ENCODE measurements around the gene DMRT3. TPM values are rescaled to one million over a fixed set of nuclear protein-coding genes. Genes with fewer than 3 reads are reported as not detected.
A peak's percentile ranks its signal among the peaks of the same experiment; 100 is the strongest.

DMRT3 gene
- total and polyA plus RNA-seq, 10 of the 15 experiments (the other 5 are each of a cell fraction or from before 2014, with no cell fraction given): 0.06 to 0.11 TPM; not detected in 8

DNA sequence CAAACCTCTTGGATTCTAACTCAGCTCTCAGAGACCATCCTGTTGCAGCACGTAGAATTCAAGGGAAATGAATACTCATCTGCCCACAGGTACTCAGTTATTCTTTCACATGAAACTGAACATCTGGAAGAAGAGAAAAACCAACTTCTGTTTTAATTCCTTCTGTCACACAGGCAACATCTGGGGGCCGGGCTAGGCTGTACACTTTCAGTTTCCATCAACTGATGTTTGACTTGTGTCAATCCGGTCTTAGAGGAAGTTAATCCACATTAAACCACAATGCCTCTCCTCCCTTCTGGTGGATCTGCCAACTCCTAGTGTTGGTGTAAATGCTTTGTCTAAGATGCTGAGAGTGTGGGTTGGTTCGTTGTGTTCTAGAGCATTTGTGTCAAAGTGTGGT, 17.6 kb downstream of the DMRT3 start:
- CTCF ChIA-PET: interaction anchor here (2.4 to 4.3 kb wide), 2 partner anchors 10 to 101 kb away, joined by 12 to 54 read pairs; no protein-coding TSS in a partner anchor

More for the DNA sequence above, 17.6 kb downstream of the DMRT3 start:
- TF ChIP-seq IKZF2 (IDR thresholded peaks at IDR 0.05) (peak; percentile 20 to 40; a peak in 1 of 4 replicates), CHD4 (IDR thresholded peaks at IDR 0.05) (no peak), RUNX3 (IDR thresholded peaks at IDR 0.05; ENCODE audit: low read length) (peak; percentile 33; the same call in 1 of the 2 replicates), SIX5 (IDR thresholded peaks at IDR 0.05; ENCODE audit: low read depth, low read length, severe bottlenecking) (no peak)
- TF ChIP-seq, protein P1, sequence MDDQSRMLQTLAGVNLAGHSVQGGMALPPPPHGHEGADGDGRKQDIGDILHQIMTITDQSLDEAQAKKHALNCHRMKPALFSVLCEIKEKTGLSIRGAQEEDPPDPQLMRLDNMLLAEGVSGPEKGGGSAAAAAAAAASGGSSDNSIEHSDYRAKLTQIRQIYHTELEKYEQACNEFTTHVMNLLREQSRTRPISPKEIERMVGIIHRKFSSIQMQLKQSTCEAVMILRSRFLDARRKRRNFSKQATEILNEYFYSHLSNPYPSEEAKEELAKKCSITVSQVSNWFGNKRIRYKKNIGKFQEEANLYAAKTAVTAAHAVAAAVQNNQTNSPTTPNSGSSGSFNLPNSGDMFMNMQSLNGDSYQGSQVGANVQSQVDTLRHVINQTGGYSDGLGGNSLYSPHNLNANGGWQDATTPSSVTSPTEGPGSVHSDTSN (IDR thresholded peaks at IDR 0.05; ENCODE audit: insufficient replicate concordance, low read depth, low read length): peak; percentile 59
- TF ChIP-seq, protein P2, sequence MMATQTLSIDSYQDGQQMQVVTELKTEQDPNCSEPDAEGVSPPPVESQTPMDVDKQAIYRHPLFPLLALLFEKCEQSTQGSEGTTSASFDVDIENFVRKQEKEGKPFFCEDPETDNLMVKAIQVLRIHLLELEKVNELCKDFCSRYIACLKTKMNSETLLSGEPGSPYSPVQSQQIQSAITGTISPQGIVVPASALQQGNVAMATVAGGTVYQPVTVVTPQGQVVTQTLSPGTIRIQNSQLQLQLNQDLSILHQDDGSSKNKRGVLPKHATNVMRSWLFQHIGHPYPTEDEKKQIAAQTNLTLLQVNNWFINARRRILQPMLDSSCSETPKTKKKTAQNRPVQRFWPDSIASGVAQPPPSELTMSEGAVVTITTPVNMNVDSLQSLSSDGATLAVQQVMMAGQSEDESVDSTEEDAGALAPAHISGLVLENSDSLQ (IDR thresholded peaks at IDR 0.05): peak; percentile 76
- no TSS peak for BruUV-seq (replicated peaks)
- Histone ChIP-seq H4K20me1 (ENCODE audit: control insufficient read depth, insufficient read depth) (no peaks in the 10 kb centered on the region), H3K27me3 (replicated peaks in 1 of 2; ENCODE audit: control insufficient read depth in 2 of 2, insufficient read depth in 2 of 2, low read length in 1 of 2) (0 out of 4 replicates have a peak, but pooled peaks cover 0 to 2% of the 10 kb centered on the region in 2 experiments), H3K4me1 (ENCODE audit: control insufficient read depth, insufficient read depth, low read length) (peaks cover 6% of the 10 kb centered on the region), H3K4me2 (ENCODE audit: control insufficient read depth, insufficient read depth) (peak overlapping the region; percentile 33; the same call in 1 of the 2 replicates), H3K9ac (ENCODE audit: control insufficient read depth, insufficient read depth, low read length) (no peak overlapping the region), H3K4me3 (no peak overlapping the region), H3K27ac (ENCODE audit: control insufficient read depth, insufficient read depth) (no peak overlapping the region), H3K9me3 (replicated peaks; ENCODE audit: control insufficient read depth, insufficient read depth, low read length) (no peaks in the 10 kb centered on the region; the same call in 2 of the 3 replicates), H3K36me3 (ENCODE audit: control insufficient read depth in 2 of 2, insufficient read depth in 2 of 2, low read length in 1 of 2) (no peaks in the 10 kb centered on the region), H3K79me2 (ENCODE audit: control insufficient read depth, insufficient read depth, low read length) (no peaks in the 10 kb centered on the region), H2AFZ (ENCODE audit: control insufficient read depth, low read depth, low read length) (peak overlapping the region; percentile 34)
- DNase-seq (ENCODE audit: low read depth, low spot score): no peak
- WGBS (ENCODE audit: insufficient coverage, insufficient replicate concordance, low lambda C conversion rate, missing lambda C conversion rate): 4% methylated on average over 4 of the region's 4 CpGs
- no peak for FAIRE-seq
- in situ Hi-C loops (cut with MboI): no loop called here
- RAD21 ChIA-PET (ENCODE audit: unreplicated experiment): no interaction called here
- SMC1A ChIA-PET (ENCODE audit: uncharacterized antibody, unreplicated experiment): interaction anchor here (0.8 kb wide), 1 partner anchor 93 kb away, joined by 3 read pairs; no protein-coding TSS in a partner anchor
- peak; percentile 81 for ATAC-seq
- intact Hi-C loops (cut with micrococcal nuclease; ENCODE audit: unreplicated experiment): loop anchor here (1.0 kb wide), 1 partner anchor 100 kb away; no protein-coding TSS in a partner anchor
- POLR2A ChIA-PET: no interaction called here

All from GM12878 (cell line).